Ascending aorta (tissue), 2 donors: Measurements from ENCODE around the gene C4orf33. TPM values are rescaled to one million over a fixed set of nuclear protein-coding genes. Genes with fewer than 3 reads are reported as not detected.

ENCODE experiments used
- DNase-seq, 2 donors: peaks; one replicate each; pipeline ENCODE4 v3.0.0-alpha.2; 2019; ENCODE audit warnings: low spot score in 2 of 2
- H3K27ac ChIP-seq, 2 donors: fragments of 200-600 bp; sonication (generic); one replicate each; pipeline ENCODE4 v1.5.1; 2016 to 2017; ENCODE audit warnings: mild to moderate bottlenecking in 1 of 2
- H3K27me3 ChIP-seq: fragments of 200-600 bp; sonication (generic); one replicate; pipeline ENCODE4 v1.5.1; 2017
- H3K36me3 ChIP-seq, 2 donors: fragments of 200-600 bp; sonication (generic); one replicate each; pipeline ENCODE4 v1.5.1; 2016
- H3K4me1 ChIP-seq, 2 donors: fragments of 200-600 bp; sonication (generic); one replicate each; pipeline ENCODE4 v1.5.1; 2016 to 2017; ENCODE audit warnings: mild to moderate bottlenecking in 1 of 2
- H3K4me3 ChIP-seq, 2 donors: fragments of 200-600 bp; sonication (generic); one replicate each; pipeline ENCODE4 v1.5.1; 2016 to 2017; ENCODE audit warnings: mild to moderate bottlenecking in 1 of 2
- H3K9me3 ChIP-seq, 2 donors: fragments of 200-600 bp; sonication (generic); one replicate each; pipeline ENCODE4 v1.5.1; 2016
- intact Hi-C: fragments of 100-400 bp; cut with DNase I; formaldehyde crosslinking; loops from one replicate; pipeline ENCODE4 v1.15.1; 2023
- total RNA-seq: library from RNA; depleted of rRNA; stranded (reverse); fragments of >200 nt; gene quantifications from one replicate; pipeline ENCODE4 v1.1.0, GENCODE V29; 2016
- TF ChIP-seq, protein P1 (sequence below), 3 experiments: fragments of 200-600 bp in 2 of 3; fragments of 450-650 bp in 1 of 3; sonication (generic) in 2 of 3; IDR thresholded peaks; one replicate each; pipeline ENCODE4 v1.5.1; 2016 to 2019; ENCODE audit warnings: antibody characterized with exemption in 3 of 3, mild to moderate bottlenecking in 1 of 3, moderate library complexity in 1 of 3

C4orf33 gene
- total RNA-seq, 1 donor from 2014 or later: 2.9 TPM

GRCh38 chr4:129077326-129077725 lies 18.6 kb upstream of the C4orf33 start:
- DNase-seq: no peak
- H3K36me3 ChIP-seq: peaks cover 26 to 39% of the 10 kb centered on the region in 2 donors
- intact Hi-C loops: no loop called here

DNA sequence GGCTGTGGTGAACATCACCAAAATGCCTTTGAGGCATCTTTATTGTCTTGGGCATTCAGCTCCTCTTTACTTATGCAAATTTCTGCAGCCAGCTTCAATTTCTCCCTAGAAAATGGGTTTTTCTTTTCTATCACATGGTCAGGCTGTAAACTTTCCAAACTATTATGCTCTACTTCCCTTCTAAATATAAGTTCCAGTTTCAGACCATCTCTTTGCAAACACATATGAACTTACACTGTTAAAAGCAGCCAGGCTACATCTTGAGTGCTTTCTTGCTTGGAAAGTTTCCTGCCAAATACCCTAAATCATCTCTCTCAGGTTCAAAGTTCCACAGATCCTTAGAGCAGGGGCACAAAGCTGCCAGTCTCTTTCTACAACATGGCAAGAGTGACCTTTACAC lies 15.8 kb upstream of the C4orf33 start:
- no peaks in the 10 kb centered on the region for H3K4me1 ChIP-seq
- DNase-seq: no peak
- no peaks in the 10 kb centered on the region for H3K27me3 ChIP-seq
- intact Hi-C loops: no loop called here
- H3K4me3 ChIP-seq: no peak overlapping the region
- no peak overlapping the region for H3K27ac ChIP-seq
- H3K36me3 ChIP-seq: peaks cover 19 to 35% of the 10 kb centered on the region in 2 donors
- peaks cover 0 to 11% of the 10 kb centered on the region in 2 donors for H3K9me3 ChIP-seq
- TF ChIP-seq, protein P1, sequence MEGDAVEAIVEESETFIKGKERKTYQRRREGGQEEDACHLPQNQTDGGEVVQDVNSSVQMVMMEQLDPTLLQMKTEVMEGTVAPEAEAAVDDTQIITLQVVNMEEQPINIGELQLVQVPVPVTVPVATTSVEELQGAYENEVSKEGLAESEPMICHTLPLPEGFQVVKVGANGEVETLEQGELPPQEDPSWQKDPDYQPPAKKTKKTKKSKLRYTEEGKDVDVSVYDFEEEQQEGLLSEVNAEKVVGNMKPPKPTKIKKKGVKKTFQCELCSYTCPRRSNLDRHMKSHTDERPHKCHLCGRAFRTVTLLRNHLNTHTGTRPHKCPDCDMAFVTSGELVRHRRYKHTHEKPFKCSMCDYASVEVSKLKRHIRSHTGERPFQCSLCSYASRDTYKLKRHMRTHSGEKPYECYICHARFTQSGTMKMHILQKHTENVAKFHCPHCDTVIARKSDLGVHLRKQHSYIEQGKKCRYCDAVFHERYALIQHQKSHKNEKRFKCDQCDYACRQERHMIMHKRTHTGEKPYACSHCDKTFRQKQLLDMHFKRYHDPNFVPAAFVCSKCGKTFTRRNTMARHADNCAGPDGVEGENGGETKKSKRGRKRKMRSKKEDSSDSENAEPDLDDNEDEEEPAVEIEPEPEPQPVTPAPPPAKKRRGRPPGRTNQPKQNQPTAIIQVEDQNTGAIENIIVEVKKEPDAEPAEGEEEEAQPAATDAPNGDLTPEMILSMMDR (IDR thresholded peaks at IDR 0.05): no peak

More at GRCh38 chr4:129077326-129077725, 18.6 kb upstream of the C4orf33 start:
- TF ChIP-seq, protein P1 (IDR thresholded peaks at IDR 0.05): no peak
- H3K9me3 ChIP-seq: peaks cover 4 to 26% of the 10 kb centered on the region in 2 donors
- H3K4me1 ChIP-seq: no peaks in the 10 kb centered on the region
- H3K27me3 ChIP-seq: no peaks in the 10 kb centered on the region
- H3K27ac ChIP-seq: no peak overlapping the region
- H3K4me3 ChIP-seq: no peak overlapping the region

- Histone ChIP-seq H3K36me3 (peaks cover 19 to 35% of the 10 kb centered on the region in 2 donors), H3K4me3 (no peak overlapping the region), H3K4me1 (no peaks in the 10 kb centered on the region), H3K9me3 (peaks cover 0 to 17% of the 10 kb centered on the region in 2 donors), H3K27ac (no peak overlapping the region), H3K27me3 (no peaks in the 10 kb centered on the region)
- intact Hi-C loops: no loop called here
- DNase-seq: no peak
- TF ChIP-seq, protein P1 (IDR thresholded peaks at IDR 0.05): no peak
Observed at GRCh38 chr4:129082302-129082701, 13.7 kb upstream of the C4orf33 start.

- TF ChIP-seq, protein P1 (IDR thresholded peaks at IDR 0.05): no peak
- DNase-seq: no peak
- Histone ChIP-seq H3K27me3 (no peaks in the 10 kb centered on the region), H3K4me1 (no peaks in the 10 kb centered on the region), H3K9me3 (peaks cover 0 to 10% of the 10 kb centered on the region in 2 donors), H3K27ac (no peak overlapping the region), H3K4me3 (no peak overlapping the region), H3K36me3 (peaks cover 9 to 17% of the 10 kb centered on the region in 2 donors)
- intact Hi-C loops: no loop called here
Observed at GRCh38 chr4:129085472-129085871, 10.5 kb upstream of the C4orf33 start.

- intact Hi-C loops: no loop called here
- Histone ChIP-seq H3K9me3 (peaks cover 0 to 10% of the 10 kb centered on the region in 2 donors), H3K27me3 (no peaks in the 10 kb centered on the region), H3K4me3 (no peak overlapping the region), H3K4me1 (peaks cover 0 to 5% of the 10 kb centered on the region in 2 donors), H3K36me3 (no peaks in the 10 kb centered on the region), H3K27ac (no peak overlapping the region)
- TF ChIP-seq, protein P1 (IDR thresholded peaks at IDR 0.05): no peak
- no peak for DNase-seq
Observed at GRCh38 chr4:129087516-129087915, 8.4 kb upstream of the C4orf33 start.
